GM18867 (cell line): Measurements from ENCODE around the gene ZMIZ1.

ENCODE experiments used
- ATAC-seq: cut with Tn5 transposase; IDR thresholded peaks from one replicate; pipeline ENCODE4 v1.9.1; 2021; ENCODE audit warnings: mild to moderate bottlenecking, moderate library complexity; ENCODE audit not compliant: unreplicated experiment

Gene ZMIZ1

GRCh38 chr10:79299397-79300241 is 230.9 kb downstream of the ZMIZ1 start:
- ATAC-seq: no peak

DNA sequence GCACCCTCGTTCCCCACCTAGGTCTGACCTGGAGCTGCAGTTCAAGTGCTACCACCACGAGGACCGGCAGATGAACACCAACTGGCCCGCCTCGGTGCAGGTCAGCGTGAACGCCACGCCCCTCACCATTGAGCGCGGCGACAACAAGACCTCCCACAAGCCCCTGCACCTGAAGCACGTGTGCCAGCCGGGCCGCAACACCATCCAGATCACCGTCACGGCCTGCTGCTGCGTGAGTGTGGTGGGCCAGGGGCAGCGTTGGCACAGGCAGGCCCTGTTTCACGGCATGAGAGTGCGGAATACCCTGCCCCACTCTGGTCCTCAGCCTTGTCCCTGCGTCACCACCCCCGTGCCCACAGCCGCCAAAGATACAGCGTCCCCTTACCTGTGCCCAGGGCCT is 231.9 kb downstream of the ZMIZ1 start:
- ATAC-seq: no peak

DNA sequence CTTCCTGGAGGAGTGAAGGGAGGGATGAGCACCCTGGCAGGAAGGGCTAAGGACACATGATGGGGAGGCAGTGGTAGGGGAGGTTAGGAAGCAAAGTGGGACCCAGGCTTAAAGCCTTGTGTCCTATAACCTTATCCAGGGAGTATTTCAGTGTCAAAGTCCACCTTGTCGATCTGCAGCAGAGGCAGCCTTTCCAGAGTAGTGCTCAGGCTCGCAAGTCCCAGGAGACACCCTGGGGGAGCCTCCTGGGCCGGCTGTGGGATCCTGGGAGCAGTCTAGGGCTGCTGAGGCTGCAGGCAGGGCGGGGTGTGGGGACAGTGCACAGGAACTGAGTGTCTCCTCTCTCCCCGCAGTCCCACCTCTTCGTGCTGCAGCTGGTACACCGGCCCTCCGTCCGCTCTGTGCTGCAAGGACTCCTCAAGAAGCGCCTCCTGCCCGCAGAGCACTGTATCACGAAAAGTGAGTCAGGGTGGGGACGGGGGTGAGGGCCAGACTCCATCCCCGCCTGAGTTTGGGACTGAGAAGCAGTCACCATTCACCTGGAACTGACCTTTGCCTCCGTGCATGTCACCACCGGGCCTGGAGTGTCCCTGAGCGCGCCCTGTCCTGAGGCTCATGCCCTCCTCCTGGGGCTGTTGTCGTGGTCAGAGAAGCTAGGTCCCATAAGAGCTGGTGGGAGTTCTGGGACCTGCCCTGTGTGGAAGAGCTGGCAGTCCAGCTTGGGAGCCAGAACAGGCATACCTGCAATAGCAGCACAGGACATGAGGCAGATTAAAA is 233.2 kb downstream of the ZMIZ1 start:
- no peak for ATAC-seq

DNA sequence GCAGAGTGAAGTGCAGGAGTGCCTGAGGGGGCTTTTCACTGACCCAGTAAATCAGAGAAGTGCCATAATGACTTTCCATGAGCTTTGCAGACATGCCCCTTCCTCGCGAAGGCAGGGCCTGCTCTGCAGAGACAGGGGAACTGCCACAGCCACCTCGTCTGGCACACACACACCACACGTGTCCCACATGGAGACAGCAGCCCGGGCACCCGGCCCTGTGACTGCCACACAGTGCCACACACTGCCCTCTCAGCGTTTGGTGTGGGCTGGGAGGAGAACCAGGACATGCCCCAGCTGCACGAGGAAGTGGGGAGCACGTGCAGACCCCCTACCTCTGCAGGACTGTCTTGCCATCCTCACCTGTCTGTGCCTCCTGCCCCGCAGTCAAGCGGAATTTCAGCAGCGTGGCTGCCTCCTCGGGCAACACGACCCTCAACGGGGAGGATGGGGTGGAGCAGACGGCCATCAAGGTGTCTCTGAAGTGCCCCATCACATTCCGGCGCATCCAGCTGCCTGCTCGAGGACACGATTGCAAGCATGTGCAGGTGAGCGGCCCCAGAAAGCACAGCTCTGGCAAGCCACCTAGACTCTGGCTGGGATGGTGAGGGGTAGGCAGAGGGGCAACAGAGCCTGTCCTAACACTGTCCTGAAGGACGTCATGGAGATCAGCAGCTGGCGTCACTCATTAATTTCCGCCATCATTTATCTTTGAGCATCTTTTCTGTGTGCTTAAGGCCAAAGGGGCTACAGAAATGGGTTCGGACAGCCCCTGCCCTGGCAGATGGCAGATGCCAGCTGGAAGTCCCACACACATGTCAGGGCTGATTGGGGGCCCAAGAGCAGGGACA is 235.1 kb downstream of the ZMIZ1 start:
- ATAC-seq: no peak

GRCh38 chr10:79304479-79305087 is 235.8 kb downstream of the ZMIZ1 start:
- ATAC-seq: no peak

DNA sequence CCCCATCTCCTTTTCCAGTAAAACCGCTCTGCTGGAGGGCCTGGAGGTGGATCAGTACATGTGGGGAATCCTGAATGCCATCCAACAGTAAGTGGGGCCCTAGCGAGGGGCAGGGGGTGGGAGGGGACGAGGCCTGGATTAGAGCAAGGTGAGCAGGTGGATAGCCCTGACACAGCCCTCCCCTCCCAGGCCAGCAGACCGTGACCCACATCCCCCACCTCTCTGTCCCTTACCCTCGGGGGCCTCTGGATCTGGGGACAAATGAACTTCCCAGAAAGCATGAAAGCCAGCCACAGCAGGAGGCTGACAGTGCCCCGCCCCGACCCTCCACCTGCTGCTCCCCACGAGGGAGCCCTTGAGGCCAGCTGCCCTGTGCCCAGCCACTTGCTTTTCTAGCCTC is 236.7 kb downstream of the ZMIZ1 start:
- ATAC-seq: no peak

- ATAC-seq: no peak
Measured at GRCh38 chr10:79305988-79306387, 237.2 kb downstream of the ZMIZ1 start.

- no peak for ATAC-seq
Measured at GRCh38 chr10:79306644-79307220, 238.0 kb downstream of the ZMIZ1 start.

- no peak for ATAC-seq
Measured at GRCh38 chr10:79308016-79308415, 239.2 kb downstream of the ZMIZ1 start.

GRCh38 chr10:79308969-79309665 is 240.4 kb downstream of the ZMIZ1 start:
- no peak for ATAC-seq

DNA sequence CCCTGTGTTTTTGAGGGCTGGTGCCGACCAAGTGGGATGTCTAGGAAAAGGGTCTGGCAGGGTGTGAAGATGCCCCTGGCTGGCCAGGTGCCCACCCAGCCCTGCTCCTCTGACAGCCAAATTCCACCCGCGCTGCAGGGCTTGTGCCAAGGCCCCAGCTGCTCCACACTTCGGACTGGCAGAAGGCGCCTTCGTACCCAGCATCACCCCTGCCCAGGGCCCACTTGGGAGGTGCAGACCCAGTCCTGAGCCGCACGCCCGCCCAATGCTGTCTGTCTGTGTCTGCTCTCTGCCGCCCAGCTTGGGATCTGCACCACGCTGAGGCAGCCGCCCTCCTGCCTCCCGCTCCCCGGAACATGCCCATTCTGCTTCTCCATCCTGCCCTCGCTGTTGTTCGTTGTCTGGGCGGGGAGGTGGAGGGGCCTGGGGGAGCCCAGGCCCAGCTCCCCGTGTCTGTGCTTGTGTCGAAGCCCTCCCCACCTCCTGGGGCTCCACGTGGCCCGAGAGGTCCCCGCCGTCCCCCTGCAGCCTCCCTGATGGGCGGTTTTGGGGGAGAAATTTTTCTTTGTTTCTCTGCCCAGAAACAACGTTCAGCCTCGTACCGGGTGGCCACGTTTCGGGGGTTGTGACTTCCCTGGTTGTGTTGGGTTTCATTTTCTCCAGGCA is 241.6 kb downstream of the ZMIZ1 start:
- no peak for ATAC-seq

DNA sequence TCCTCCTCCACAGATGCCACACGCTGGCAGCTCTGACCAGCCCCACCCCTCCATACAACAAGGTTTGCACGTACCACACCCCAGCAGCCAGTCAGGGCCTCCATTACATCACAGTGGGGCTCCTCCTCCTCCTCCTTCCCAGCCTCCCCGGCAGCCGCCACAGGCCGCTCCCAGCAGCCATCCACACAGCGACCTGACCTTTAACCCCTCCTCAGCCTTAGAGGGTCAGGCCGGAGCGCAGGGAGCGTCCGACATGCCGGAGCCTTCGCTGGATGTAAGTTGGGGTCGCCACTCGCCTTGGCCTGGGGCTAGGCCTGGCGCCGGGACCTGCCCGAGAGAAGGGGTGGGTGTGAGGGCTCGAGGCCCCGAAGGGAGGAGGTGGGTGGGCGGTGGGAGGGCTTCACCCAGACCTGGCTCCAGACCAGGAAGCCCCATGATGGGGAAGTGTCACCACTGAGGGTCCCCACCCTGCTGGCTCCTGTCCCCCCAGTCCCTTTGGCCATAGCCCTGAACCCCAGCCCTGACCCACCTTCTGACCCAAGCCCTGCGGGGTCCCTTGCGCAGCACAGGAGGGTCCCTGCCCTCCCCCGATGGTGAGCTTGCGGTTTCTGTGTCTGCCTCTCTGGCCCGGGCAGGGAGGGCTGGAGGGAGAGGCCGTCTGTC is 242.3 kb downstream of the ZMIZ1 start:
- ATAC-seq: no peak

DNA sequence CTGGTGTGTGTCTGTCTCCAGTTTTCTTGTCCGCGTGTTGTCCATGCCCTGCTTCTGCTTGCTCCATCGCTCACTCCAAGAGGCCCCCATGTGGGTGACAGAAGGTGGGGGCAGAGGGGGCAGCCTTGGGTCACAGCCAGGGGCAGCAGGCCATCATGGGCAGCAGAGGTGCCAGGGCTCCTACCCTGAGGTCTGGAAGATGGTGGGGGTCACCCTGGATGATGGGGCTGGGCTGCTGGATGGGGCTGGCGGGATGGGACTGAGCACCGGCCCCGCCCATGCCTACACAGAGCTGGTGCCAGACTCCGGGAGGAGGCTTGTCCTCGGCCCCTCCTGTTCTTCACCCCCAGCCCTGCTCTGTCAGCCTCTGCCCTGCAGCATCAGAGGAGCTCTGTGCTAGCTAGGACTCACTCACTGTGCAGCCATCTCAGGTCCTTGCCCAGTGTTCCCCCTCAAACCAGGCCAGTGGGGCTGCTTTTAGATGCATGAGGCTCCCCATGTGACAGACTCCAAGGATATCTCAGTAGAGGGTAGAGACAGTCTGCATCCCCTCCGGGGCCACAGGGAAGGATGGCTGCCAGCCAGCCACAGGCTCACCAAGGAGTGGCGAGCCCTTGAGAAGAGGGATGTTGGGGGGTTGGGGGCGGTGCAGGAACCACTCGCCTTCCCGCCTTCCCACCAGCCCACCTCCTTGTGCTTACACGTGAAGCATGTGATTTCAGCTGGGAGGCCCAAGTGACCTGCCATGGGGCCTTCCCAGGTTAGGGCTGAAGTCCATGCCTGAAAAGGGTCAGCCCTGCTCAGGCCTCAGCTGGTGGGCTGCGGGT is 243.0 kb downstream of the ZMIZ1 start:
- ATAC-seq: no peak

DNA sequence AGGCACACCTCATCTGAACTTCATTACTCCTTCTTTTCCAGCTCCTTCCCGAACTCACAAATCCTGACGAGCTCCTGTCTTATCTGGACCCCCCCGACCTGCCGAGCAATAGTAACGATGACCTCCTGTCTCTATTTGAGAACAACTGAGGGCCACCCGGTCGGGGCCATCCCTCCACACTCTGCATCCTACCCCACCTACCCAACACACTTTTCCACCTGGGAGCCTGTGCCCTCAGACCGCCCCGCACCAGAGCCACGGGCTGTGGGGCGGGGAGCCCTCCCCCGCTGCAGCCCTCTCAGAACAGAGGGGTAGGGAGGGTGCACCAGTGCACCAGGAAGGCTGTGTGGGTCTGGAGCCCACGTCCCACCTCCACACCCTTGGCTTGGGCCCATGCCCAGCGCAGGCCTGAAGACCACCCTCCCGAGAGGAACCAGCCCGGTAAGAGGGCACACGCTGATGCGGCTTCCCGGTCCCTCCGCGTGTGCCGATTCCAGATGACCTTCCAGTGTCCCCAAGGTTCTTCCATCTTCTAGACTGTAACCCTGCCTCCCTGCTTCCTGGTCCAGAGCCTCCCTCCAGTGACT is 243.9 kb downstream of the ZMIZ1 start:
- ATAC-seq: no peak

DNA sequence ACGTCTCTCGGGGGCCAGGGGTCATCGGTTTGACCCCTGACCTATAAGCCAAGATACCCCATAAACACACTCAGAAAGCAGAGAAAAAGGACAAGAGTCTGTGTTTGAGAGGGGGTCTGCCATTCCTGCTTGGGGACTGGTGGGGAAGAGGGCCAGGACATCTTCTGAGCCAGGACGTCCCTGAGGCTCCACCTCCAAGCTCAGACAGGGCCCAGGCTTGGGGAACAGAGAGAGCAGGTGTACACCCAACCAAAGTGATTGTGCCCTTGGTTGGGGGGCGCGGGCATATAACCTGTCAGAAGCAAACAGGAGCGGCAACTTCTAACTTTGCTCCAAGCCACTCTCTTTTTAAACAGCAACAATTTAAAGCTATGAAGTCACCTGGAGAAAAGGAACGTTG is 244.6 kb downstream of the ZMIZ1 start:
- no peak for ATAC-seq

DNA sequence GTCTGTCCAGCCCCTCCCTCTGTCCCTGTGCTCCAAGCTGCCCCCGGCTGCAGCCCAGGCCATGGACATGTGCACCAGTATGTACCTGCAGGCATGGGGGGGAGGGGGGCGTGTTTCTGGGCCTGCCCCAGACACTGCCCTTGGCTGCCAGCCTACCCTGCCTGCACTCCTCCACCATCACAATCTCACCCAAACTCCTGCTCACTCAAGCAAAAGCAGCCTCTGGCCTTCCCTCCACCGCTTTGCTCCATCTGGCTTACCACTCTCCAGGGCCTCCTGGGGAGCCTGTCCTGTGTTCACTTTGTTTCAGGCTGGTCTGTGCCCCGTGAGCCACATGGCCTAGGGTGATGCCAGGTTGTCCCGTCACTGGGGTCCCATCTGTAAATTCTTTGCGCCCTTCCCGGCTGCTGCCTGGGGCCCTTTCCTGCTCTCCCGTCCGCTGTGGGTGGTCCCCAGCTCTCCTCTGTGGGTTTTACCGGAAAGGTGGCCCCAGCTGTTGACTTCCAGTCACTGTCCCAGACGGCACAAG is 245.2 kb downstream of the ZMIZ1 start:
- no peak for ATAC-seq
